ENCODE results near the gene SLC19A1.

GRCh38 chr21:45506836-45507522 is 35.3 kb downstream of the SLC19A1 start:
- TF ChIP-seq, protein P1, sequence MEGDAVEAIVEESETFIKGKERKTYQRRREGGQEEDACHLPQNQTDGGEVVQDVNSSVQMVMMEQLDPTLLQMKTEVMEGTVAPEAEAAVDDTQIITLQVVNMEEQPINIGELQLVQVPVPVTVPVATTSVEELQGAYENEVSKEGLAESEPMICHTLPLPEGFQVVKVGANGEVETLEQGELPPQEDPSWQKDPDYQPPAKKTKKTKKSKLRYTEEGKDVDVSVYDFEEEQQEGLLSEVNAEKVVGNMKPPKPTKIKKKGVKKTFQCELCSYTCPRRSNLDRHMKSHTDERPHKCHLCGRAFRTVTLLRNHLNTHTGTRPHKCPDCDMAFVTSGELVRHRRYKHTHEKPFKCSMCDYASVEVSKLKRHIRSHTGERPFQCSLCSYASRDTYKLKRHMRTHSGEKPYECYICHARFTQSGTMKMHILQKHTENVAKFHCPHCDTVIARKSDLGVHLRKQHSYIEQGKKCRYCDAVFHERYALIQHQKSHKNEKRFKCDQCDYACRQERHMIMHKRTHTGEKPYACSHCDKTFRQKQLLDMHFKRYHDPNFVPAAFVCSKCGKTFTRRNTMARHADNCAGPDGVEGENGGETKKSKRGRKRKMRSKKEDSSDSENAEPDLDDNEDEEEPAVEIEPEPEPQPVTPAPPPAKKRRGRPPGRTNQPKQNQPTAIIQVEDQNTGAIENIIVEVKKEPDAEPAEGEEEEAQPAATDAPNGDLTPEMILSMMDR (conservative IDR thresholded peaks at IDR 0.05), result no peak
- TF ChIP-seq ZFX (IDR thresholded peaks at IDR 0.05), result no peak

Measured in C4-2B (cell line).